ENCODE measurements around the gene CDH24.

DNA sequence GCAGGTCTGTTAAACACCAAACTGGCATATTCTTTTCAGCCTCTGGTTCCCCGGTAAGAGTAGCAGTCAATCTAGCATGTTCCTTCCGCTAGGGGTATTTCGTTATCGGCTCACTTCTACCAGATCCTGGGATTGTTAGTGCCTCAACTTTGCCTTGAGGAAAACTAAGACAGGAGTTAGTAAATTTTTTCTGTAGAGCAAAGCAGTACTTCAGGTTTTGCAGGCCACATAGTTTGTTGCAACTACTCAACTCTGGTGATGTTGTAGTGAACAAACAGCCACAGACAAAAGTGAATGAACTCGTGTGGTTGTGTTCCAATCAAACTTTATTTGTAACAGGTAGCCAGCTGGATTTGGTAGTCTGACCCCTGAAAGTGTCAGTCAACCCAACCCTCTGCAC lies 6.3 kb upstream of the CDH24 start:
- TF ChIP-seq, protein P1, sequence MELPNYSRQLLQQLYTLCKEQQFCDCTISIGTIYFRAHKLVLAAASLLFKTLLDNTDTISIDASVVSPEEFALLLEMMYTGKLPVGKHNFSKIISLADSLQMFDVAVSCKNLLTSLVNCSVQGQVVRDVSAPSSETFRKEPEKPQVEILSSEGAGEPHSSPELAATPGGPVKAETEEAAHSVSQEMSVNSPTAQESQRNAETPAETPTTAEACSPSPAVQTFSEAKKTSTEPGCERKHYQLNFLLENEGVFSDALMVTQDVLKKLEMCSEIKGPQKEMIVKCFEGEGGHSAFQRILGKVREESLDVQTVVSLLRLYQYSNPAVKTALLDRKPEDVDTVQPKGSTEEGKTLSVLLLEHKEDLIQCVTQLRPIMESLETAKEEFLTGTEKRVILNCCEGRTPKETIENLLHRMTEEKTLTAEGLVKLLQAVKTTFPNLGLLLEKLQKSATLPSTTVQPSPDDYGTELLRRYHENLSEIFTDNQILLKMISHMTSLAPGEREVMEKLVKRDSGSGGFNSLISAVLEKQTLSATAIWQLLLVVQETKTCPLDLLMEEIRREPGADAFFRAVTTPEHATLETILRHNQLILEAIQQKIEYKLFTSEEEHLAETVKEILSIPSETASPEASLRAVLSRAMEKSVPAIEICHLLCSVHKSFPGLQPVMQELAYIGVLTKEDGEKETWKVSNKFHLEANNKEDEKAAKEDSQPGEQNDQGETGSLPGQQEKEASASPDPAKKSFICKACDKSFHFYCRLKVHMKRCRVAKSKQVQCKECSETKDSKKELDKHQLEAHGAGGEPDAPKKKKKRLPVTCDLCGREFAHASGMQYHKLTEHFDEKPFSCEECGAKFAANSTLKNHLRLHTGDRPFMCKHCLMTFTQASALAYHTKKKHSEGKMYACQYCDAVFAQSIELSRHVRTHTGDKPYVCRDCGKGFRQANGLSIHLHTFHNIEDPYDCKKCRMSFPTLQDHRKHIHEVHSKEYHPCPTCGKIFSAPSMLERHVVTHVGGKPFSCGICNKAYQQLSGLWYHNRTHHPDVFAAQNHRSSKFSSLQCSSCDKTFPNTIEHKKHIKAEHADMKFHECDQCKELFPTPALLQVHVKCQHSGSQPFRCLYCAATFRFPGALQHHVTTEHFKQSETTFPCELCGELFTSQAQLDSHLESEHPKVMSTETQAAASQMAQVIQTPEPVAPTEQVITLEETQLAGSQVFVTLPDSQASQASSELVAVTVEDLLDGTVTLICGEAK (IDR thresholded peaks at IDR 0.05; ENCODE audit: borderline replicate concordance): no peak
- TF ChIP-seq, protein P2, sequence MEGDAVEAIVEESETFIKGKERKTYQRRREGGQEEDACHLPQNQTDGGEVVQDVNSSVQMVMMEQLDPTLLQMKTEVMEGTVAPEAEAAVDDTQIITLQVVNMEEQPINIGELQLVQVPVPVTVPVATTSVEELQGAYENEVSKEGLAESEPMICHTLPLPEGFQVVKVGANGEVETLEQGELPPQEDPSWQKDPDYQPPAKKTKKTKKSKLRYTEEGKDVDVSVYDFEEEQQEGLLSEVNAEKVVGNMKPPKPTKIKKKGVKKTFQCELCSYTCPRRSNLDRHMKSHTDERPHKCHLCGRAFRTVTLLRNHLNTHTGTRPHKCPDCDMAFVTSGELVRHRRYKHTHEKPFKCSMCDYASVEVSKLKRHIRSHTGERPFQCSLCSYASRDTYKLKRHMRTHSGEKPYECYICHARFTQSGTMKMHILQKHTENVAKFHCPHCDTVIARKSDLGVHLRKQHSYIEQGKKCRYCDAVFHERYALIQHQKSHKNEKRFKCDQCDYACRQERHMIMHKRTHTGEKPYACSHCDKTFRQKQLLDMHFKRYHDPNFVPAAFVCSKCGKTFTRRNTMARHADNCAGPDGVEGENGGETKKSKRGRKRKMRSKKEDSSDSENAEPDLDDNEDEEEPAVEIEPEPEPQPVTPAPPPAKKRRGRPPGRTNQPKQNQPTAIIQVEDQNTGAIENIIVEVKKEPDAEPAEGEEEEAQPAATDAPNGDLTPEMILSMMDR (IDR thresholded peaks at IDR 0.05 in 2 of 3, conservative IDR thresholded peaks at IDR 0.05 in 1 of 3; ENCODE audit: control insufficient read depth in 2 of 3, extremely low read depth in 1 of 3, insufficient read depth in 1 of 3, low read depth in 3 of 3, low read length in 3 of 3): no peak
- TF ChIP-seq POLR2A (IDR thresholded peaks at IDR 0.05; ENCODE audit: low read depth, low read length): no peak
- no peak for TF ChIP-seq EZH2 (IDR thresholded peaks at IDR 0.05; ENCODE audit: borderline replicate concordance, control insufficient read depth, low read depth, low read length)
